Endodermal cell (in vitro differentiated cells): Measurements from ENCODE around the gene FKBP9. TPM values are rescaled to one million over a fixed set of nuclear protein-coding genes. Genes with fewer than 3 reads are reported as not detected.

Experiments used
- DNase-seq: peaks from one replicate; pipeline ENCODE4 v3.0.0-alpha.2; 2017
- H3K27ac ChIP-seq: 2 replicates; pipeline ENCODE4 v1.5.1; 2013; ENCODE audit warnings: mild to moderate bottlenecking, low read depth, low read length, moderate library complexity
- H3K27me3 ChIP-seq: 2 replicates; pipeline ENCODE4 v1.6.1; 2013; ENCODE audit warnings: mild to moderate bottlenecking, low read length, moderate library complexity; ENCODE audit not compliant: insufficient read depth, control insufficient read depth, poor library complexity, severe bottlenecking
- H3K36me3 ChIP-seq: 2 replicates; pipeline ENCODE4 v1.7.0; 2013; ENCODE audit warnings: mild to moderate bottlenecking, low read length, moderate library complexity; ENCODE audit not compliant: control insufficient read depth, insufficient read depth
- H3K4me1 ChIP-seq: one replicate; pipeline ENCODE4 v1.7.0; 2013; ENCODE audit warnings: low read length; ENCODE audit not compliant: control insufficient read depth, insufficient read depth
- H3K4me3 ChIP-seq: 2 replicates; pipeline ENCODE4 v1.5.1; 2013; ENCODE audit warnings: mild to moderate bottlenecking, low read length, moderate library complexity
- H3K9ac ChIP-seq: 2 replicates; pipeline ENCODE4 v1.6.1; 2013; ENCODE audit warnings: mild to moderate bottlenecking, low read length, moderate library complexity; ENCODE audit not compliant: poor library complexity, severe bottlenecking; ENCODE audit errors: extremely low read depth
- H3K9me3 ChIP-seq: 2 replicates; pipeline ENCODE4 v1.6.1; 2013; ENCODE audit warnings: mild to moderate bottlenecking, low read length, moderate library complexity; ENCODE audit not compliant: control insufficient read depth
- H3K27ac Mint-ChIP-seq: 2 replicates; pipeline ENCODE4 v1.8.0; 2020; ENCODE audit warnings: mixed read lengths
- H3K27me3 Mint-ChIP-seq: 2 replicates; pipeline ENCODE4 v1.8.0; 2021; ENCODE audit warnings: mild to moderate bottlenecking, mixed read lengths; ENCODE audit not compliant: insufficient read depth
- H3K36me3 Mint-ChIP-seq: 2 replicates; pipeline ENCODE4 v1.8.0; 2020; ENCODE audit warnings: low read depth, mixed read lengths
- H3K4me1 Mint-ChIP-seq: 2 replicates; pipeline ENCODE4 v1.8.0; 2020; ENCODE audit warnings: mixed read lengths
- H3K4me3 Mint-ChIP-seq: 2 replicates; pipeline ENCODE4 v1.8.0; 2020; ENCODE audit warnings: mild to moderate bottlenecking, moderate library complexity, mixed read lengths
- H3K9me3 Mint-ChIP-seq: 2 replicates; pipeline ENCODE4 v1.8.0; 2020; ENCODE audit warnings: mild to moderate bottlenecking, mixed read lengths
- CTCF ChIP-seq: fragments of 200-600 bp; sonication (generic); conservative IDR thresholded peaks from 2 replicates; pipeline ENCODE4 v1.5.0; 2021; ENCODE audit warnings: antibody characterized with exemption, mild to moderate bottlenecking
- WGBS, 2 experiments: methylation state at CpG; one replicate each; pipeline versions ENCODE4 v1.1.5 to v1.1.7; 2013; ENCODE audit warnings: missing lambda C conversion rate in 2 of 2, mixed read lengths in 1 of 2; ENCODE audit not compliant: insufficient coverage in 1 of 2, insufficient read length in 1 of 2; 5-methylcytosine and 5-hydroxymethylcytosine counted together
- total RNA-seq, 2 donors: library from RNA; stranded (reverse); fragmentation: NEBNext Ultra II Directional in 1 of 2; extraction: Animal tissue kit (Norgen Biotek cat#: 25700) in 1 of 2; gene quantifications; 2 replicates in 1 of 2; 3 replicates in 1 of 2; pipeline ENCODE4 v1.2.1, GENCODE V29; 2021

Gene FKBP9
- total RNA-seq, 2 donors from 2014 or later: 58.0 to 68.0 TPM

- WGBS, 2 experiments: 96% methylated on average over 2 of the region's 2 CpGs; no CpG with 5 or more reads in 1 of the 2 experiments
- H3K4me3 ChIP-seq: no peak overlapping the region
- no peaks in the 10 kb centered on the region for H3K27me3 Mint-ChIP-seq
- H3K4me1 ChIP-seq: no peaks in the 10 kb centered on the region
- H3K4me3 Mint-ChIP-seq: no peak overlapping the region
- H3K27ac ChIP-seq: no peak overlapping the region
- DNase-seq: no peak
- H3K9me3 ChIP-seq: no peaks in the 10 kb centered on the region
- no peak for TF ChIP-seq CTCF
- H3K9ac ChIP-seq: no peak overlapping the region
- peaks cover 2% of the 10 kb centered on the region for H3K36me3 Mint-ChIP-seq
- no peaks in the 10 kb centered on the region for H3K27me3 ChIP-seq
- peaks cover 16% of the 10 kb centered on the region for H3K4me1 Mint-ChIP-seq
- no peak overlapping the region for H3K27ac Mint-ChIP-seq
- H3K9me3 Mint-ChIP-seq: no peaks in the 10 kb centered on the region
- H3K36me3 ChIP-seq: peaks cover 4% of the 10 kb centered on the region
Measured at GRCh38 chr7:33035776-33036175, 78.5 kb downstream of the FKBP9 start.

GRCh38 chr7:33038639-33039038 lies 81.4 kb downstream of the FKBP9 start:
- Histone ChIP-seq H3K4me1 (no peaks in the 10 kb centered on the region), H3K4me3 (no peak overlapping the region), H3K9me3 (no peaks in the 10 kb centered on the region), H3K27me3 (no peaks in the 10 kb centered on the region), H3K27ac (no peak overlapping the region), H3K36me3 (peaks cover 4% of the 10 kb centered on the region), H3K9ac (no peak overlapping the region)
- 90 to 100% methylated on average over 2 of the region's 2 CpGs for WGBS, 2 experiments
- Mint-ChIP-seq H3K36me3 (no peaks in the 10 kb centered on the region), H3K9me3 (no peaks in the 10 kb centered on the region), H3K27me3 (no peaks in the 10 kb centered on the region), H3K4me1 (peaks cover 19% of the 10 kb centered on the region), H3K27ac (no peak overlapping the region), H3K4me3 (no peak overlapping the region)
- DNase-seq: no peak
- TF ChIP-seq CTCF: no peak

- Histone ChIP-seq H3K4me3 (no peak overlapping the region), H3K9ac (no peak overlapping the region), H3K36me3 (peaks cover 4% of the 10 kb centered on the region), H3K4me1 (no peaks in the 10 kb centered on the region), H3K27ac (no peak overlapping the region), H3K27me3 (no peaks in the 10 kb centered on the region), H3K9me3 (no peaks in the 10 kb centered on the region)
- no peaks in the 10 kb centered on the region for H3K9me3 Mint-ChIP-seq
- no peak overlapping the region for H3K4me3 Mint-ChIP-seq
- no peak for DNase-seq
- WGBS, 2 experiments: 93% methylated on average over 2 of the region's 5 CpGs; no CpG with 5 or more reads in 1 of the 2 experiments
- H3K27ac Mint-ChIP-seq: no peak overlapping the region
- H3K4me1 Mint-ChIP-seq: peaks cover 23% of the 10 kb centered on the region
- no peaks in the 10 kb centered on the region for H3K27me3 Mint-ChIP-seq
- TF ChIP-seq CTCF: no peak
- no peaks in the 10 kb centered on the region for H3K36me3 Mint-ChIP-seq
Measured at GRCh38 chr7:33039257-33039902, 82.1 kb downstream of the FKBP9 start.
